Thyroid gland (tissue), 4 donors: ENCODE results near the gene NDUFS7.

ENCODE experiments used
- POLR2A ChIP-seq, 2 donors: fragments of 450-650 bp; IDR thresholded peaks; one replicate each; pipeline ENCODE4 v1.6.1; 2017; ENCODE audit warnings: antibody characterized with exemption in 2 of 2, mild to moderate bottlenecking in 2 of 2, moderate library complexity in 1 of 2
- TF ChIP-seq, protein P1 (sequence below), 6 experiments: fragments of 200-600 bp in 3 of 6; fragments of 450-650 bp in 3 of 6; sonication (generic) in 3 of 6; IDR thresholded peaks; one replicate each; pipeline ENCODE4 v1.5.1; 2016 to 2019; ENCODE audit warnings: antibody characterized with exemption in 6 of 6, mild to moderate bottlenecking in 2 of 6, inconsistent platforms in 1 of 6, moderate library complexity in 1 of 6

- TF ChIP-seq, protein P1, sequence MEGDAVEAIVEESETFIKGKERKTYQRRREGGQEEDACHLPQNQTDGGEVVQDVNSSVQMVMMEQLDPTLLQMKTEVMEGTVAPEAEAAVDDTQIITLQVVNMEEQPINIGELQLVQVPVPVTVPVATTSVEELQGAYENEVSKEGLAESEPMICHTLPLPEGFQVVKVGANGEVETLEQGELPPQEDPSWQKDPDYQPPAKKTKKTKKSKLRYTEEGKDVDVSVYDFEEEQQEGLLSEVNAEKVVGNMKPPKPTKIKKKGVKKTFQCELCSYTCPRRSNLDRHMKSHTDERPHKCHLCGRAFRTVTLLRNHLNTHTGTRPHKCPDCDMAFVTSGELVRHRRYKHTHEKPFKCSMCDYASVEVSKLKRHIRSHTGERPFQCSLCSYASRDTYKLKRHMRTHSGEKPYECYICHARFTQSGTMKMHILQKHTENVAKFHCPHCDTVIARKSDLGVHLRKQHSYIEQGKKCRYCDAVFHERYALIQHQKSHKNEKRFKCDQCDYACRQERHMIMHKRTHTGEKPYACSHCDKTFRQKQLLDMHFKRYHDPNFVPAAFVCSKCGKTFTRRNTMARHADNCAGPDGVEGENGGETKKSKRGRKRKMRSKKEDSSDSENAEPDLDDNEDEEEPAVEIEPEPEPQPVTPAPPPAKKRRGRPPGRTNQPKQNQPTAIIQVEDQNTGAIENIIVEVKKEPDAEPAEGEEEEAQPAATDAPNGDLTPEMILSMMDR (IDR thresholded peaks at IDR 0.05) = no peak
- no peak for TF ChIP-seq POLR2A (IDR thresholded peaks at IDR 0.05)
Observed at GRCh38 chr19:1421218-1421957, 37.7 kb downstream of the NDUFS7 start.
